HepG2 (cell line): ENCODE data around the gene NEK7. TPM values are rescaled to one million over a fixed set of nuclear protein-coding genes. Genes with fewer than 3 reads are reported as not detected.

Experiments used
- ATAC-seq: fragments of 200-7000 bp; cut with Tn5 transposase; 3 replicates; pipeline ENCODE4 v1.9.1; 2020; ENCODE audit warnings: mild to moderate bottlenecking, moderate library complexity
- BruUV-seq: library from RNA; stranded (reverse); fragments of 400-500 nt; replicated peaks from 2 replicates; lab custom pipeline; 2021; lab: Mats Ljungman, UMichigan
- CTCF ChIA-PET: fragments of 300-600 bp; formaldehyde crosslinking; extraction: SDS; loops from one replicate; lab custom pipeline; 2021; ENCODE audit warnings: low total read pairs, inconsistent platforms, low intra/inter-chr PET ratio; lab: Yijun Ruan, JAX
- POLR2A ChIA-PET: fragments of 350-600 bp; sonication (Branson Sonifier 250); formaldehyde crosslinking; loops from one replicate; lab custom pipeline; 2020; ENCODE audit warnings: antibody characterized with exemption, inconsistent platforms; lab: Yijun Ruan, JAX
- DNase-seq: peaks from one replicate; pipeline ENCODE4 v3.0.0-alpha.2; 2015; ENCODE audit warnings: low spot score
- FAIRE-seq: peaks from 3 replicates; lab custom pipeline; 2011; peaks lifted over from hg19 to GRCh38; lab: Jason Lieb, UNC
- H2AFZ ChIP-seq: one replicate; pipeline ENCODE4 v1.6.1; 2011; ENCODE audit warnings: low read length, inconsistent platforms
- H3K27ac ChIP-seq: fragments of 300-600 bp; 3 replicates; pipeline ENCODE4 v1.8.0; 2011; ENCODE audit warnings: mixed run types, mild to moderate bottlenecking, mixed read lengths, low read length, inconsistent platforms; ENCODE audit not compliant: insufficient read depth; ENCODE audit errors: extremely low read length
- H3K27me3 ChIP-seq, 2 experiments: fragments of 200-600 bp in 1 of 2; 2 replicates in 1 of 2; 3 replicates in 1 of 2; pipeline versions ENCODE4 v1.6.0 to v1.8.0; 2011; ENCODE audit warnings: low read length in 2 of 2, mild to moderate bottlenecking in 2 of 2, moderate library complexity in 2 of 2, inconsistent platforms in 1 of 2; ENCODE audit not compliant: insufficient read depth in 2 of 2, control insufficient read depth in 1 of 2
- H3K36me3 ChIP-seq, 2 experiments: fragments of 200-600 bp in 1 of 2; replicated peaks in 1 of 2; 2 replicates in 1 of 2; 3 replicates in 1 of 2; pipeline versions ENCODE4 v1.5.1 to v1.8.0; 2011; ENCODE audit warnings: low read length in 2 of 2, inconsistent platforms in 1 of 2; ENCODE audit not compliant: insufficient read depth in 2 of 2, control insufficient read depth in 1 of 2
- H3K4me1 ChIP-seq: 2 replicates; pipeline ENCODE4 v1.5.1; 2012; ENCODE audit warnings: low read length, inconsistent platforms; ENCODE audit not compliant: insufficient read depth
- H3K4me2 ChIP-seq: 2 replicates; pipeline ENCODE4 v1.6.0; 2011; ENCODE audit warnings: low read depth, low read length, inconsistent platforms
- H3K4me3 ChIP-seq, 3 experiments: fragments of 200-600 bp in 1 of 3; sonication (generic), shearing (Covaris generic) in 1 of 3; replicated peaks in 1 of 3; 2 replicates each; pipeline ENCODE4 v1.5.1; 2011 to 2016; ENCODE audit warnings: low read length in 3 of 3, inconsistent platforms in 2 of 3, low read depth in 2 of 3, mild to moderate bottlenecking in 2 of 3, control low read depth in 1 of 3, mixed read lengths in 1 of 3; ENCODE audit not compliant: insufficient read depth in 1 of 3
- H3K79me2 ChIP-seq: one replicate; pipeline ENCODE4 v1.6.1; 2011; ENCODE audit warnings: low read length, inconsistent platforms; ENCODE audit not compliant: insufficient read depth
- H3K9ac ChIP-seq: 2 replicates; pipeline ENCODE4 v1.6.0; 2011; ENCODE audit warnings: mild to moderate bottlenecking, low read depth, low read length, inconsistent platforms; ENCODE audit not compliant: insufficient read depth
- H3K9me3 ChIP-seq: 2 replicates; pipeline ENCODE4 v1.5.1; 2012; ENCODE audit warnings: mild to moderate bottlenecking, low read length
- H4K20me1 ChIP-seq: 2 replicates; pipeline ENCODE4 v1.6.0; 2011; ENCODE audit warnings: inconsistent platforms, mild to moderate bottlenecking, low read length, moderate library complexity; ENCODE audit not compliant: insufficient read depth
- KAT8 ChIP-seq: IDR thresholded peaks from 2 replicates; pipeline ENCODE4 v1.6.1; 2016; ENCODE audit warnings: missing genetic modification reagents, missing compliant biosample characterization
- MAFG ChIP-seq: sonication (generic); formaldehyde crosslinking; IDR thresholded peaks from 2 replicates; pipeline ENCODE4 v1.5.1; 2020; ENCODE audit warnings: mild to moderate bottlenecking, missing genetic modification reagents
- MXD4 ChIP-seq: IDR thresholded peaks from 2 replicates; pipeline ENCODE4 v1.6.1; 2016; ENCODE audit warnings: mild to moderate bottlenecking, missing biosample characterization, missing genetic modification reagents
- POGK ChIP-seq: sonication (generic); formaldehyde crosslinking; conservative IDR thresholded peaks from 2 replicates; pipeline ENCODE4 v1.8.0; 2022; ENCODE audit warnings: mild to moderate bottlenecking, moderate library complexity, missing genetic modification reagents
- SIX4 ChIP-seq: sonication (generic); formaldehyde crosslinking; IDR thresholded peaks from 2 replicates; pipeline ENCODE4 v1.4.0; 2020; ENCODE audit warnings: missing genetic modification reagents
- TFAP4 ChIP-seq: sonication (generic); IDR thresholded peaks from 2 replicates; pipeline ENCODE4 v1.6.1; 2016; ENCODE audit warnings: low read depth, borderline replicate concordance
- ZNF282 ChIP-seq: fragments of 450-650 bp; IDR thresholded peaks from 2 replicates; pipeline ENCODE4 v1.6.1; 2018; ENCODE audit not compliant: partially characterized antibody
- ZNF609 ChIP-seq: sonication (generic); formaldehyde crosslinking; IDR thresholded peaks from 2 replicates; pipeline ENCODE4 v1.4.0; 2020; ENCODE audit warnings: mild to moderate bottlenecking, missing genetic modification reagents, borderline replicate concordance
- ZNF644 ChIP-seq: IDR thresholded peaks from 2 replicates; pipeline ENCODE4 v1.6.1; 2016; ENCODE audit warnings: low read depth
- ZNF768 ChIP-seq: sonication (generic); formaldehyde crosslinking; IDR thresholded peaks from 2 replicates; pipeline ENCODE4 v1.4.0; 2020; ENCODE audit warnings: missing genetic modification reagents
- ZXDC ChIP-seq: sonication (generic); formaldehyde crosslinking; IDR thresholded peaks from 2 replicates; pipeline ENCODE4 v1.5.0; 2020; ENCODE audit warnings: mild to moderate bottlenecking, missing genetic modification reagents
- WGBS: methylation state at CpG from one replicate; pipeline ENCODE4 v1.1.6; 2017; ENCODE audit warnings: low lambda C conversion rate; 5-methylcytosine and 5-hydroxymethylcytosine counted together
- in situ Hi-C: cut with HindIII; loops from 2 replicates; pipeline ENCODE4 v1.10.0; 2017; ENCODE audit warnings: low pct_unique_long_range_greater_than_20kb; ENCODE audit not compliant: extremely low pct_ligation_motif_present
- intact Hi-C: fragments of 100-400 bp; cut with micrococcal nuclease; formaldehyde crosslinking; loops from one replicate; pipeline ENCODE4 v1.10.0; 2022; ENCODE audit not compliant: unreplicated experiment
- polyA plus RNA-seq, 8 experiments: library from polyadenylated mRNA; depleted of rRNA in 3 of 8; stranded (reverse) in 7 of 8; unstranded in 1 of 8; fragments of >200 nt; fragmentation: Illumina TruSeq in 4 of 8; extraction: Trizol in 4 of 8; gene quantifications; 2 replicates each; pipeline versions ENCODE4 v1.2.1 to v1.2.3, GENCODE V29; 2011 to 2016; ENCODE audit warnings: low read depth in 4 of 8, missing spikeins in 1 of 8, mixed read lengths in 1 of 8; ENCODE audit not compliant: insufficient read depth in 1 of 8
- total RNA-seq, 5 experiments: library from RNA; depleted of rRNA; stranded (reverse); fragments of >200 nt; fragmentation: Illumina TruSeq; extraction: Trizol; gene quantifications; 2 replicates each; pipeline ENCODE4 v1.2.3, GENCODE V29; 2016; ENCODE audit warnings: low read depth in 1 of 5

The NEK7 gene
- total and polyA plus RNA-seq, 2 of the 13 experiments (the other 11 are each of a cell fraction or from before 2014, with no cell fraction given): 18.1 to 19.2 TPM

GRCh38 chr1:198178615-198179014, 21.8 kb downstream of the NEK7 start:
- Histone ChIP-seq H3K27ac (no peak overlapping the region), H3K9ac (no peak overlapping the region), H3K9me3 (no peaks in the 10 kb centered on the region), H3K79me2 (peaks cover 33% of the 10 kb centered on the region), H2AFZ (no peak overlapping the region), H3K4me2 (no peak overlapping the region), H3K4me3 (no peak overlapping the region), H3K36me3 (no peaks in the 10 kb centered on the region), H3K4me1 (peaks cover 5% of the 10 kb centered on the region; the same call in 1 of the 2 replicates), H3K27me3 (no peaks in the 10 kb centered on the region), H4K20me1 (no peaks in the 10 kb centered on the region)
- ChIA-PET CTCF (no interaction called here), POLR2A (no interaction called here)
- ATAC-seq (no peak), DNase-seq (no peak), FAIRE-seq (no peak)
- 98% methylated on average over 1 of the region's 1 CpG for WGBS
- intact Hi-C loops: no loop called here
- in situ Hi-C loops: no loop called here
- BruUV-seq: no TSS peak
- TF ChIP-seq SIX4 (CRISPR knock-in tag): no peak
- TF ChIP-seq POGK (CRISPR knock-in tag): no peak
- no peak for TF ChIP-seq ZNF609
- no peak for TF ChIP-seq ZXDC (CRISPR knock-in tag)
- no peak for TF ChIP-seq KAT8
- no peak for TF ChIP-seq ZNF644 (CRISPR knock-in tag)
- no peak for TF ChIP-seq ZNF282
- no peak for TF ChIP-seq ZNF768 (CRISPR knock-in tag)
- no peak for TF ChIP-seq TFAP4
- no peak for TF ChIP-seq MAFG (CRISPR knock-in tag)
- no peak for TF ChIP-seq MXD4 (CRISPR knock-in tag)
